ENCODE data around the gene KIF2C.

DNA sequence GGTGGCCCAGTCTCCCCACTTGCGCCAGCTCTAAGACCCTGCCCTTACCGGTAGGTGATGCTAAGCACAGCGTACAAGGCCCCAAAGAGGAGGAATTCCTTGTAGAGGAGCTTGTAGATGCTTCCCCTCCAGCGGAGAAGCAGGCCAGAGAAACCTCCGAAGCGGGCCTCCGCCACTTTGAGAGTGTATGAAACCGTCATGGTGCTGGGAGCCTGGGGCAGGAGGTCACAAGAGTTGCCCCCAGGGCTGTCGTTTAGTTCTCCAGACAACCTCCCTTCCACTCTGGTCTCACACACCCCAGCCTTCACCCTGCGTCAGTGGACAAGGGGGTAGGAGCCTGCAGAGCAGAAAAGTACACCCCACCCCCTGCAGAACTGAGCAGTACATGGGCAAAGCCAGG lies 47.9 kb downstream of the KIF2C start:
- TF ChIP-seq, protein P1, sequence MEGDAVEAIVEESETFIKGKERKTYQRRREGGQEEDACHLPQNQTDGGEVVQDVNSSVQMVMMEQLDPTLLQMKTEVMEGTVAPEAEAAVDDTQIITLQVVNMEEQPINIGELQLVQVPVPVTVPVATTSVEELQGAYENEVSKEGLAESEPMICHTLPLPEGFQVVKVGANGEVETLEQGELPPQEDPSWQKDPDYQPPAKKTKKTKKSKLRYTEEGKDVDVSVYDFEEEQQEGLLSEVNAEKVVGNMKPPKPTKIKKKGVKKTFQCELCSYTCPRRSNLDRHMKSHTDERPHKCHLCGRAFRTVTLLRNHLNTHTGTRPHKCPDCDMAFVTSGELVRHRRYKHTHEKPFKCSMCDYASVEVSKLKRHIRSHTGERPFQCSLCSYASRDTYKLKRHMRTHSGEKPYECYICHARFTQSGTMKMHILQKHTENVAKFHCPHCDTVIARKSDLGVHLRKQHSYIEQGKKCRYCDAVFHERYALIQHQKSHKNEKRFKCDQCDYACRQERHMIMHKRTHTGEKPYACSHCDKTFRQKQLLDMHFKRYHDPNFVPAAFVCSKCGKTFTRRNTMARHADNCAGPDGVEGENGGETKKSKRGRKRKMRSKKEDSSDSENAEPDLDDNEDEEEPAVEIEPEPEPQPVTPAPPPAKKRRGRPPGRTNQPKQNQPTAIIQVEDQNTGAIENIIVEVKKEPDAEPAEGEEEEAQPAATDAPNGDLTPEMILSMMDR (IDR thresholded peaks at IDR 0.05), result no peak
- TF ChIP-seq, protein P2, sequence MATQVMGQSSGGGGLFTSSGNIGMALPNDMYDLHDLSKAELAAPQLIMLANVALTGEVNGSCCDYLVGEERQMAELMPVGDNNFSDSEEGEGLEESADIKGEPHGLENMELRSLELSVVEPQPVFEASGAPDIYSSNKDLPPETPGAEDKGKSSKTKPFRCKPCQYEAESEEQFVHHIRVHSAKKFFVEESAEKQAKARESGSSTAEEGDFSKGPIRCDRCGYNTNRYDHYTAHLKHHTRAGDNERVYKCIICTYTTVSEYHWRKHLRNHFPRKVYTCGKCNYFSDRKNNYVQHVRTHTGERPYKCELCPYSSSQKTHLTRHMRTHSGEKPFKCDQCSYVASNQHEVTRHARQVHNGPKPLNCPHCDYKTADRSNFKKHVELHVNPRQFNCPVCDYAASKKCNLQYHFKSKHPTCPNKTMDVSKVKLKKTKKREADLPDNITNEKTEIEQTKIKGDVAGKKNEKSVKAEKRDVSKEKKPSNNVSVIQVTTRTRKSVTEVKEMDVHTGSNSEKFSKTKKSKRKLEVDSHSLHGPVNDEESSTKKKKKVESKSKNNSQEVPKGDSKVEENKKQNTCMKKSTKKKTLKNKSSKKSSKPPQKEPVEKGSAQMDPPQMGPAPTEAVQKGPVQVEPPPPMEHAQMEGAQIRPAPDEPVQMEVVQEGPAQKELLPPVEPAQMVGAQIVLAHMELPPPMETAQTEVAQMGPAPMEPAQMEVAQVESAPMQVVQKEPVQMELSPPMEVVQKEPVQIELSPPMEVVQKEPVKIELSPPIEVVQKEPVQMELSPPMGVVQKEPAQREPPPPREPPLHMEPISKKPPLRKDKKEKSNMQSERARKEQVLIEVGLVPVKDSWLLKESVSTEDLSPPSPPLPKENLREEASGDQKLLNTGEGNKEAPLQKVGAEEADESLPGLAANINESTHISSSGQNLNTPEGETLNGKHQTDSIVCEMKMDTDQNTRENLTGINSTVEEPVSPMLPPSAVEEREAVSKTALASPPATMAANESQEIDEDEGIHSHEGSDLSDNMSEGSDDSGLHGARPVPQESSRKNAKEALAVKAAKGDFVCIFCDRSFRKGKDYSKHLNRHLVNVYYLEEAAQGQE (IDR thresholded peaks at IDR 0.05; ENCODE audit: insufficient read depth in 1 of 2, low read depth in 2 of 2, low read length in 1 of 2), result no peak
- TF ChIP-seq TCF7L2 (IDR thresholded peaks at IDR 0.05; ENCODE audit: low read depth, low read length) (no peak), POLR2AphosphoS5 (IDR thresholded peaks at IDR 0.05; ENCODE audit: low read depth, low read length) (no peak), SIN3A (IDR thresholded peaks at IDR 0.05; ENCODE audit: borderline replicate concordance, insufficient read depth, low read depth, low read length) (no peak)

Data from Panc1 (cell line).